Right forelimb (tissue), 1 donor: ENCODE data around the gene ZKSCAN8.

Experiments
- DNase-seq: peaks from one replicate; pipeline ENCODE4 v3.0.0-alpha.2; 2018

The ZKSCAN8 gene

DNA sequence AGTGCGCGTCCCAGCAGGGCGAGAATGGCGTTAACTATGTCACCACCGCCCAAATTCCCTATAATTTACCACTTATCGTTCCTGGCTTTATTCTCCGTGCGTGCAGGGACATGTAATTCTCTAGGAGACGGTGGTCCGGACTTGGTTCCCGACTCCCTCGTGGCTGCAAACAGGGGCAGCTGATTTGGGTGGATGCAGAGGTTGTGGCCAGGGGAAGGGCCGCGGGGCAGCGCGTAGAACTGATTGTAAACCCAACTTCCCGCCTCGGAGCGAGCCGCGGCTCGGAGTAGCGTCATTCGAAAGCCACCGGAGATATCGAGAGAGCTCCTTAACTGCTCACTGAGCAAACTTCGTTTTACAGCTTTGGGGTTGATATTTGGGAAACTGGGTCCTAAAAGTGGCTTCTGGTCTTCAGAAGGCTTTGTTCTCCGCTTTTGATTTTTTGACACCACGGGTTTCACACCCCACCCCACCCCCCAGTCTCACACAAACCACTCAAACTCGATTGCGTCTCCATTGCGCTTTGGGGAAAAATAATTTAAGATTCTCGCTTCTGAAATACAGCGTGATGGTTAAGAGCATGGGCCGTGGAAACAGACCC is 65.9 kb downstream of the ZKSCAN8 start:
- DNase-seq, result peak; percentile 59

DNA sequence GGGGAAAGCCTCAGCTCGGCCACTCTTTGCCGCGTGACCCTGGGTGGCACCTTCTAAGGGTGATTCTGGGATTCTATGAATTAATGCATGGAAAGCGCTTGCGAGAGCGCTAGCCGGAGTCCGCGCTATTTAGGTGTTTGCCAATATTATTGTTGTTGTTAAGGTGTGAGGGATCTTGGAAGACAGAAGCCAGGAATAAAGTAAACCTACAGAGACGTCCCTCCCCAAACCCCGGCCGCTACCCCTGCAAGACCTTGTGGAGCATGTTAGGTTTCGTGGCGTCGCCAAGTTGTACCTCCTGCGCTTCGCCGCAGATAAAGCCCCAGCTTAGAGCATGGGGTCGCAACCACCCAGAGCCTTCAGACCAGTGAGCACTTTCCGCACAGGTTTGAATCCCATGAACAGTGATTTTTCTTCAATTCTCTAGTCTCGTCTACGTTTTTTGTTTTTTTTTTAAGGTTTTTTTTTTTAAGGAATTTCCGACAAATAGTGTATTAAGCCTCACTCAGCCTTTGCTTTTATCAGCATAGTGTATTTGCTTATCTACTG is 66.5 kb downstream of the ZKSCAN8 start:
- DNase-seq, result peak; percentile 48
